Measurements from ENCODE around the gene NFIX.

GRCh38 chr19:13002166-13002898 lies 7.1 kb downstream of the NFIX start:
- TF ChIP-seq CTCF (optimal IDR thresholded peaks at IDR 0.05 in 1 of 3, IDR thresholded peaks at IDR 0.05 in 1 of 3, conservative IDR thresholded peaks at IDR 0.05 in 1 of 3; ENCODE audit: extremely low read depth in 1 of 3, insufficient read depth in 2 of 3, low read length in 3 of 3) (no peak), EZH2 (IDR thresholded peaks at IDR 0.05; ENCODE audit: low read length) (no peak)
